Inflammatory macrophage treated with lipopolysaccharide for 1 hour (primary cell): ENCODE measurements around the gene CLDN2.
"Not testable (repeated sequence)": the region's sequence is repeated elsewhere in the genome, so short reads cannot be mapped to it uniquely, and the experiment has no call there.

Source experiments
- DNase-seq, 2 donors: peaks; one replicate each; pipeline ENCODE4 v3.0.0-alpha.2; 2020 to 2022

Gene CLDN2

GRCh38 chrX:106919932-106920452 is at the start of gene CLDN2:
Gene CLDN2 (plus strand): TSS chrX:106920402. CDS start chrX:106928229, 7,827 bp downstream.
- no peak for DNase-seq

- not testable (repeated sequence) for DNase-seq
Measured at GRCh38 chrX:106872796-106873195, 47.4 kb upstream of the CLDN2 start.

GRCh38 chrX:106874075-106874474 is 46.1 kb upstream of the CLDN2 start:
- peak; percentile 8 to 37 for DNase-seq

GRCh38 chrX:106875151-106875550 is 45.1 kb upstream of the CLDN2 start:
- no peak for DNase-seq

- no peak for DNase-seq
Measured at GRCh38 chrX:106889468-106889867, 30.7 kb upstream of the CLDN2 start.

- no peak for DNase-seq
Measured at GRCh38 chrX:106891762-106892460, 28.3 kb upstream of the CLDN2 start.

- peak; percentile 13 to 45 for DNase-seq
Measured at GRCh38 chrX:106894392-106894909, 25.8 kb upstream of the CLDN2 start.

- no peak for DNase-seq
Measured at GRCh38 chrX:106894978-106895452, 25.2 kb upstream of the CLDN2 start.

GRCh38 chrX:106897259-106897658 is 22.9 kb upstream of the CLDN2 start:
- DNase-seq, result no peak

- peak; percentile 52 to 68 for DNase-seq
Measured at GRCh38 chrX:106898462-106898861, 21.7 kb upstream of the CLDN2 start.

GRCh38 chrX:106899276-106899675 is 20.9 kb upstream of the CLDN2 start:
- no peak for DNase-seq

GRCh38 chrX:106899841-106900240 is 20.4 kb upstream of the CLDN2 start:
- no peak for DNase-seq

GRCh38 chrX:106901341-106901740 is 18.9 kb upstream of the CLDN2 start:
- no peak for DNase-seq

GRCh38 chrX:106901781-106902219 is 18.4 kb upstream of the CLDN2 start:
- no peak for DNase-seq

GRCh38 chrX:106902684-106903083 is 17.5 kb upstream of the CLDN2 start:
- no peak for DNase-seq

GRCh38 chrX:106903291-106903824 is 16.8 kb upstream of the CLDN2 start, which contains the start of gene RIPPLY1:
Gene RIPPLY1 (minus strand): TSS chrX:106903341. CDS start chrX:106903287, 54 bp downstream.
- DNase-seq, result no peak

- DNase-seq, result no peak
Measured at GRCh38 chrX:106903856-106904528, 16.2 kb upstream of the CLDN2 start.

- DNase-seq, result no peak
Measured at GRCh38 chrX:106905064-106905708, 15.0 kb upstream of the CLDN2 start.

GRCh38 chrX:106906361-106906760 is 13.8 kb upstream of the CLDN2 start:
- no peak for DNase-seq

GRCh38 chrX:106912864-106913263 is 7.3 kb upstream of the CLDN2 start:
- no peak for DNase-seq

- no peak for DNase-seq
Measured at GRCh38 chrX:106917830-106918500, 2.2 kb upstream of the CLDN2 start.

- no peak for DNase-seq
Measured at GRCh38 chrX:106921637-106922036, 1.4 kb downstream of the CLDN2 start.
